Measurements from ENCODE around the gene SPAG16.

The SPAG16 gene

DNA sequence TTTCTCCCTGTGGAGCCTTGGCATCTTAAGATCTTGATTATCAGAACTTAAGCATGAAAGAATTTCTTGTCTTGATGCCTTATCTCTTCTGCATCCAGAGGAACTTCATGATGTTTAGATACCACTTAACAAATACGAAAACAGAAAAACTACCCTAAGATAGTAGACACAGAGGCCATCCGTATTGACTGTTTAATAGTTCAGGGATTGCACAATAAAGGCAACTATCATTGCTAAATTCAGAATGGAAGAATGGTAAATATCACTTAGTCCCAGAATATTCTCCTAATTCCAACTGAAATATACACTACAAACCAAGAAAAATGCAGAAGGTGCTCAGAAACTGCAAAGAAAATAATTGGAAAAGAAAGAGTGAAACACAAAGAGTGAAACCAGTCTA lies 912.0 kb downstream of the SPAG16 start:
- no peak for DNase-seq

GRCh38 chr2:214201892-214202291 lies 917.6 kb downstream of the SPAG16 start:
- no peak for DNase-seq

GRCh38 chr2:214203214-214203613 lies 919.0 kb downstream of the SPAG16 start:
- DNase-seq = no peak

GRCh38 chr2:214203744-214204289 lies 919.6 kb downstream of the SPAG16 start:
- no peak for DNase-seq

GRCh38 chr2:214215107-214215506 lies 930.8 kb downstream of the SPAG16 start:
- DNase-seq = no peak

DNA sequence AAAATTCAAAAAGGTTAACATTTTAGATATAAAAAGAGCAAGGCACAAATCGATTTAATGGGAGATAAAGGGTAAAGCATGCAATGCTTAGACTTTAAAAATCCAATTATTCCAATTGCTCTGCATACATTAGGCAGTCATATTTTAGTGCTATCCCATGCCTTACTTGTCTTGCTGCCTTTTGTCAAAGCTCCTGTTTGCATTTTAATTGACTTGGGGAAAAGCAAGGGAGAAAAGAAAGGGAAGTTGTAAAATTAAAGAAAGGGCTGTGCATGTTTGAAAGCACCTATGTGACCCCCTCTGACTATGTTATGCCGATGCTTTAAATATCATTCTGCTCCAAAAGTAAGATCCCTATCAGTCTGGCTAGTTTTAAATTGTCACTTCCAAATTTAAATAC lies 932.9 kb downstream of the SPAG16 start:
- no peak for DNase-seq

DNA sequence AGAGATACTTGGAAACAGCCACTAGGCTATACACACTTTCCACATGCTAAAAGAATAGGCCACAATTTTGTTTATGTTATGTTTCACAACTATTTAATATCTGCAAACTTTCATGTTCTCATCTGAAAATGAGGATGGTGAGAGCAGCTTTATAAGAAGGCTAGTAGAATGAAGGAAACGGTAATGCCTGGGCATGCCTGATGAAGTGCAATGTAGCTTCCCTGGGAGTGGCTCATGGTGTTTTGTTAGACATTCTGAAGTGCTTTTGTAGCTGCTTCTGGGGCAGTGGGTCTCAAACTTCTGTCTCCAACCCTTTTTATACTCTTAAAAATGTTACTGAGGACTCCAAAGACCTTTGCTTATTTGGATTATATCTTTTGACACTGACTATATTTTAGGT lies 933.3 kb downstream of the SPAG16 start:
- no peak for DNase-seq

DNA sequence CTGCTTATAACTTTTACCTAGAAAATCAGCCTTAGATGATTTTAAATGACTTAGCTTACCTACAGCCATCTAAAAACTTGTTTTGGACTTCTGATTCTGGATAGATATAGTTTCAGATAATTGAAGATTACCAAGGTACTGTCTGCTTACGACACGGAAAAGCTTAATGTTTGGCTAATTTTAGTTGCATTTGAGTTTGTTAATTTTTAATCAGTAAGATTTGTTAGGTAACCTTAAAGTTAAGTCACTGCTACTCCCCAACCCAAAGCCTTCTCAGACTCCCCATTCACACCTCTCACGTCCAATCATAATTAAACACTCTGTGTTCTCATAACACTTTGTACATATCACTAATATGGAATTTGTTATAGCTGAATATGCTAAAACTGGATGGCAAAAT lies 936.0 kb downstream of the SPAG16 start:
- no peak for DNase-seq

DNA sequence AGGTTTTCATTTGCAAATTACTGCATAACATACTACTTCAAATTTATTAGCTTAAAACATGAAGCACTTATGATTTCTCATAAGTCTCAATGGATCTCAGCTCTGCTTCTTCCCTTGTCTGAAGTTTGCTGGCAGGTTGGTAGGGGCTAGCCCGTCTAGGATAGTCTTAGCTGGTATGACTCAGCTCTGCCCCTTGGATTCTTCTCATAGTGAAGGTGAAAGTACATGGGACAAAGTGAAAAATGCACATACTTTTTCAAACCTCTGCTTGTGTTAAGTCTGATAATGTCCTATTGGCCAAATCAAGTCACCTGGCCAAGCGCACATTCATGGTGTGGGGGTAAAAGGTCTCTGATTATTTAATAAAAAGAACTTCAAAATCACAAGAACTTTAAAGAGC lies 941.8 kb downstream of the SPAG16 start:
- DNase-seq = no peak

DNA sequence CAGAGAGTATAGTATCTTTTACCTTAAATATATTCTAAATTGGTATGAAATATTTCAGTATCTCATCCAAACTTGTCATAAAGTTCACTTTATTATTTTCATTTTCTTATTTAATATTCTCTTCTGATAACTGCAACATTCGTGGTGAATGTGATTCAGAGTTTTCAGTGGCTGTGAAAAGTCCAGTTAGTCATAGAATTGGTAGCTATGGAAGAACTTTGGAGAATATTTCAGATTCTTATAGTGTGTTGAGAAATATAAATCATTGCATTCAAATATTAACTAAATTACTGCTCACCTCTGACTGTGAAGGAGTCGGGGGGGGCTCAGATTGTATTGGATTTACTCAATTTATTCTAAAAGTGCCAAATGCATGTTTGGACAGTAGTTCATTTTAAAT lies 948.0 kb downstream of the SPAG16 start:
- DNase-seq = no peak

DNA sequence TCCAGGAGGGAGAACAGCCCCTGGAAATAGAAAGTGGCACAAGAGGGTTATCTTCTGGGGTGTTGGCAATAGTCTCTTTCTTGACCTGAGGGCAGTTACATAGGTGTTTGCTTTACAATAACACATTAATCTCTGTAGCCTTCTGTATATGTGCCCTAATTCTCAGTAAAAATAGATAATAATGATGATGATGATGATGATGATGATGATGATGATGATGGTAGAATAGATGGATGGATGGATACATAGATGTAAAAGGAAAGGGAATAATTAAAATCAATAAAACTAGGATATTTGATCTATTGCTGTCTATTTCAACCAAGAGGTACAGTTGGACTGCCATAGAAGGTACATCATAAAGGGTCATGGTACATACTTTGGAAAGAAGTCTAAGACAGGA lies 948.9 kb downstream of the SPAG16 start:
- no peak for DNase-seq

DNA sequence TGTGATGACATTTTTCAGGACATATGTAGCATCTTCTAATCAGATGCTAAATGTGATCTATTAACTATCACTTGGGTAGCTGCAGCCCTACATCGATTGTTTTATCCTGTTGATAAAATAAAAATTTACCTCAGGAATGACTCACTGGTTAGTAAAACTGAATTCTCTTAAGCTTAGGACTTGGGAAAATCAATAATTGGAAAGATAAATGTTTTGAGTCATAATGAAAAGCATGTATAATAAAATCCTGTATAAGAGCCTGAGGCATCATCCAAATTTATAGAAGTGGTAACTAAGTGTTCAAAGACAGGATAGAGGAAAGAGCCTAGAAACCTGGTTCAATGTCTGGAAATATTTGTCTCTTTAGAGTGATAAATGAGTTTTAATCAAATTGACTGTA lies 958.5 kb downstream of the SPAG16 start:
- DNase-seq = no peak

GRCh38 chr2:214244847-214245246 lies 960.6 kb downstream of the SPAG16 start:
- no peak for DNase-seq

DNA sequence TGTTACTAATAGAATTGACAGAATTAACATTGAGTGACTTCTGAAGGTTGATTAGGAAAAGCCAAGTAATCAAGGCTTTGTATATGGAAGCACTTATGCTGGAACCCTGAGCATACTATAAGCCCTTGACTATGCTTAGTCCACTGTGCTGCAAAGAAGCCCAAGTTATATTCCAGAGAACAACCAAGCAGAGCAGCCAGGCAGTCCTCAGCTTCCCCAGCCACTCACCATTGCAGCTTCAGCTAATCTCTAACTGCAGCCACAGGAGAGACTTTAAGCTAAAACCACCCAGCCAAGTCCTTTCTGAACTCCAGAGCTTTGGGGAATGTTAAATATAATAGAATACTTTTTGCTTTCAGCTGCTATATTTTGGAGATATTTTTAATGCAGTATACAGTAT lies 962.2 kb downstream of the SPAG16 start:
- no peak for DNase-seq

- no peak for DNase-seq
Measured at GRCh38 chr2:214247531-214247930, 963.3 kb downstream of the SPAG16 start.

GRCh38 chr2:214255046-214255445 lies 970.8 kb downstream of the SPAG16 start:
- DNase-seq = no peak

GRCh38 chr2:214261683-214262082 lies 977.4 kb downstream of the SPAG16 start:
- DNase-seq = no peak

- no peak for DNase-seq
Measured at GRCh38 chr2:214264171-214264570, 979.9 kb downstream of the SPAG16 start.

GRCh38 chr2:214265991-214266489 lies 981.8 kb downstream of the SPAG16 start:
- DNase-seq = no peak

DNA sequence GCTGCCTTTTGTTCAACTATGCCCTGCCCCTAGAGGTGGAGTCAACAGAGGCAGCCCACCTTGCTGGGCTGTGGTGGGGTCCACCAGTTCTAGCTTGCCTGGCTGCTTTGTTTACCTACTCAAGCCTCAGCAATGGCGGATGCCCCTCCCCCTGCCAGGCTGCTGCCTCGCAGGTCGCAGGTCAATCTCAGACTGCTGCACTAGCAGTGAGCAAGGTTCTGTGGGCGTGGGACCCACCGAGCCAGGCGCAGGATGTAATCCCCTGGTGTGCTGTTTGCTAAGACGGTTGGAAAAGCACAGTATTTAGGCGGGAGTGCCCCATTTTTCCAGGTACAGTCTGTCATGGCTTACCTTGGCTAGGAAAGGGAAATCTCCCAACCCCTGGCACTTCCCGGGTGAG lies 993.6 kb downstream of the SPAG16 start:
- DNase-seq = no peak

DNA sequence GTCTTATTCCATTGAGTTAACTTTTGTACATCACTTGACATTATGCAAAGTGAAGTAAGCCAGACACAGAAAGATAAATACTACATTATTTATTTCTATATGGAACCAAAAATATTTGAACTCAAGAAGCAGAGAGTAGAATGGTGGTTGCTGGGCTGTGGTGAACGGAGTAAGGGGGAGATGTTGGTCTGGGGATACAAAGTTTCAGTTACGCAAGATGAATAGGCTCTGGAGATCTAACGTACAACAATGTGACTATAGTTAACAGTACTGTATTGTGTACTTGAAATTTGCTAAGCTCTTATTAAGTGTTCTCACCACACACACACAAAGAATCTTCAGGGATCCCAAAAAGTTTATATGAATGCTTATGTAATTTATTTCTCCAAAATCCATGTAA lies 1001.7 kb downstream of the SPAG16 start:
- DNase-seq = no peak

- DNase-seq = no peak
Measured at GRCh38 chr2:214293593-214293992, 1009.3 kb downstream of the SPAG16 start.

- no peak for DNase-seq
Measured at GRCh38 chr2:214294426-214294825, 1010.2 kb downstream of the SPAG16 start.

- no peak for DNase-seq
Measured at GRCh38 chr2:214297423-214297822, 1013.2 kb downstream of the SPAG16 start.

GRCh38 chr2:214310319-214310718 lies 1026.1 kb downstream of the SPAG16 start:
- DNase-seq = peak; percentile 36
